HepG2 (cell line): ENCODE results near the gene SYMPK.

Experiments
- ESRRA ChIP-seq: sonication (generic); formaldehyde crosslinking; IDR thresholded peaks from 2 replicates; pipeline ENCODE4 v1.5.1; 2020; ENCODE audit warnings: mild to moderate bottlenecking, low read depth, missing genetic modification reagents
- FOXK1 ChIP-seq: sonication (generic); formaldehyde crosslinking; IDR thresholded peaks from 2 replicates; pipeline ENCODE4 v1.4.0; 2020; ENCODE audit warnings: low read depth, missing genetic modification reagents, borderline replicate concordance
- TF ChIP-seq, protein P1 (sequence below): IDR thresholded peaks from 2 replicates; pipeline ENCODE4 v1.6.1; 2012; ENCODE audit warnings: inconsistent platforms

DNA sequence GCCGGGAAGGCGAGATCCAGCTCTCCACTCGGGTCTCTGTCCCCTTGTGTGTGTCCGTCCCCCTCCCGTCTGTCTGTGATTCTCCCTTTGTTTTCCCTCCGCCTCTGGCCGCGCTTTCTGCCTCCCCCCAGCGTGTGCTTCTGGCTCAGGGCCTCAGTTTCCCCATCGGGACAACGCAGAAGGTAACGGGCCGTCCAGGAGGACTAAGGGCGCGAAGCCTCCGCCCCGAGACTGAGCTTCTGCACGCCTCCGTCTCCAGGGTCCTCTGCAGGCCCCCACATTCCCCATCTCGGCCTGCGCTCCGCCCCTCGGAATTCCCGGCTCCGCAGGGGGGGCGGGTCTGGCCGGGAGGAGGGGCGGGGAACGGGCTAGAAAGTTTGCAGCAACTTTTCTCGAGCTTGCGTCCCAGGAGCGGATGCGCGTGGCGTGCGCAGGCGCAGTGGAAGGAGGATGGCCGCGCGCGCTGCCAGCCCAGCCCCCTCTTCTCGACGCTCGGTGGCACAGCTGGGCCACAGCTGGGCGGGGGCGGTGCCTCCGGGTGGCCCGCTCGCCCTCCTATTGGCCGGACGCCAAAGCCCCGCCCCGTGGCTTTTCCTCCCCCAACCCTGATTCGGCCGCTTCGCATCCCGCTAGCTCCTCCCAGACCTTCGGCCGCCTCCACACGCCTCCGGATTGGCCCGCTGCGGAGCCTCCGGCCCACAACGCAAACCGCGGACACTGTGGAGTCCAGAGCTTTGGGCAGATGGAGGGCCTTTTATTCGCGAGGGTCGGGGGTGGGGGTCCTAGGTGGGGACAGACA lies 93.8 kb downstream of the SYMPK start, which contains the start of gene SIX5:
- peak; percentile 62; the same call in 1 of the 2 replicates for TF ChIP-seq FOXK1 (CRISPR knock-in tag)
- TF ChIP-seq, protein P1, sequence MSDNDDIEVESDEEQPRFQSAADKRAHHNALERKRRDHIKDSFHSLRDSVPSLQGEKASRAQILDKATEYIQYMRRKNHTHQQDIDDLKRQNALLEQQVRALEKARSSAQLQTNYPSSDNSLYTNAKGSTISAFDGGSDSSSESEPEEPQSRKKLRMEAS = peak; percentile 90
- TF ChIP-seq ESRRA (CRISPR knock-in tag) = no peak; the same call in 1 of the 2 replicates
